Measurements from ENCODE around the gene CALD1.

GRCh38 chr7:134985894-134986362 is 206.5 kb downstream of the CALD1 start:
- TF ChIP-seq CTCF (IDR thresholded peaks at IDR 0.05) (no peak), POLR2A (IDR thresholded peaks at IDR 0.05) (no peak)
